GM21367 (cell line): Measurements from ENCODE around the gene FAM136A.
A peak's percentile ranks its signal among the peaks of the same experiment; 100 is the strongest.
"Not testable (repeated sequence)": the region's sequence is repeated elsewhere in the genome, so short reads cannot be mapped to it uniquely, and the experiment has no call there.

Experiments used
- ATAC-seq: cut with Tn5 transposase; IDR thresholded peaks from one replicate; pipeline ENCODE4 v1.9.1; 2021; ENCODE audit not compliant: unreplicated experiment

The FAM136A gene

DNA sequence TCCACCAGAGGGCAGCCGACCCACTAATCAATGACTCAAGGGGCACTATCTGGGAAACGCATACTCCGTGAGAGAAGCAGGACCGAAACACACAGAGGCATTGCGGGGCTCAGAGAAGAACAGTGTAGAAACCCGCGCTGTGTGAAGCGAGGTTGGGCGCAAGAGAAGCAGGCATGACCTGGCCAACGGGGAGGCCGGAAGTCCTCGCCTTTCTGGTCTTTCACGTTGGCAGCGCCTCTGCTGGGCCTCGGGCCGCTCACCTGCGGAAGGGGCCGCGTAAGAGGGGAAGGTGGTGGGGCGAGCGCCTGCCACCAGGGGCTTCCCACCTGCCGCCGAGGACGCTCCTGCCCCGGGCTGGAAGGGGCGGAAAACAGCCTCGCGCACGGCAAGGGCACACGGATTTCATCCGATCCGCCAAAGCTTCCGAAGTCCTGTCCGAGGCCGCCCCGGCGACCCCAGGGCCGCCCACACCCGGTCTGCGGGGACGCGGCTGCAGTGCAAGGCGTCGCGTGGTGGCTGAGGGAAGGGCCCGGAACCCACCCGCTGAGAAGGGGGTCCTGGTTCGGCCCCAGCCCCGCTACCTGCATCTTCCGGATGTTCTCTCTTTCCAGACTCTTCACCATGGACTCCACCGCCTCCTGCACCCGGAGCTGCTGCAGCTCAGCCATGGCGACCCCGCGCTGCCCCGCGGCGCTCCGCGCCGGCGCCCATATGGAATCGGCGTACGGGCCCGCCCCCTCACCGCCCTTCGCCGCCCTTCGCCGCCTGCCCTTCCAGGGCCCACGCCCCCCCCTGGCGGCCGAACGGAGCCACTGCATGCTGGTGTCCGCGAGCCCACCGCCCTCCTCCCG, at the start of gene FAM136A:
Gene FAM136A (minus strand): TSS at position 724 of the 851 bp plus-strand sequence. CDS start 56 bp downstream, at position 668.
- peak; percentile 58 for ATAC-seq

DNA sequence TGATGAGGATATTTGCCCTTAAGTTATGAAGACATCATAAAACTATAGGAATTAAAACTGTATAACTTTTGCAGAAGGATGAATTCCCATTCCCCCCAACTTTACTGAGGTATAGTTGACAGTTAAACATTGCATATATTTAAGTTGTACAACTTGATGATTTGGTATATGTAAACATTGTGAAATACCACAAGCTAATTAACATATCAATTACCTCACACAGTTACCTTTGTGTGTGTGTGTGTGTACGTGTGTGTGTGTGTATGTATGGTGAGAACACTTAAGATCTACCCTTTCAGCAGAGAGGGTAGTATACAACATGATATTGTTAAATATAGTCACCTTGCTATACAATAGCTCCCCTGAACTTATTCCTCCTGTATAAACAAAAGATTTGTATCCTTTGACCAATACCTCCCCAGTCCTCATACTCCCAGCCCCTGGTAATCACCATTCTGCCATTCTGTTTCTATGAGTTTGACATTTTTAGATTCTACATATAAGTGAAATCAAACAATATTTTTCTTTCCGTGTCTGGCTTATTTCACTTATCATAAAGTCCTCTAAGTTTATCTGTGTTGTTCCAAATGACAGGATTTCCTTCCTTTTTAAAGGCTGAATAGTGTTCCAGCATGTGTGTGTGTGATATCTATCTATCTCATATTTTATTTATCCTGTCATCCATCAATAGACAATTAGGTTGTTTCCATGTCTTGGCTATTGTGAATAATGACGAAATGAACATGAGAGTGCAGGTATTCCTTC, 48.2 kb upstream of the FAM136A start:
- ATAC-seq: no peak

DNA sequence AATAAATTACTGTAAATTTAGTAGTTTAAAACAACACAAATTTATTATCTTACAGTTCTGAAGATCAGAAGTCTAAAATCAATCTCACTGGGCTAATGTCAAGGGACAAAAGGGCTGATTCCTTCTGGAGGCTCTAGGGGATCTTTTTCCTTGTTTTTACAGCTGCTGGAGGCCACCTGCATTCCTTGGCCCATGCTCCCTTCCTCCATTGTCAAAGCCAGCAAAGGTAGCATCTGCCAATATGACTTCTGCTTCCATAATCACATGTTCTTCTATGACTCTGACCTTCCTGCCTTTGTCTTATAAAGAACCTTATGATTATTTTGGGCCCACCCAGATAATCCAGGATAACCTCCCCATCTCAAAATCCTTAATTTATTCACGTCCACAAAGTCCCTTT, 46.0 kb upstream of the FAM136A start:
- no peak for ATAC-seq

DNA sequence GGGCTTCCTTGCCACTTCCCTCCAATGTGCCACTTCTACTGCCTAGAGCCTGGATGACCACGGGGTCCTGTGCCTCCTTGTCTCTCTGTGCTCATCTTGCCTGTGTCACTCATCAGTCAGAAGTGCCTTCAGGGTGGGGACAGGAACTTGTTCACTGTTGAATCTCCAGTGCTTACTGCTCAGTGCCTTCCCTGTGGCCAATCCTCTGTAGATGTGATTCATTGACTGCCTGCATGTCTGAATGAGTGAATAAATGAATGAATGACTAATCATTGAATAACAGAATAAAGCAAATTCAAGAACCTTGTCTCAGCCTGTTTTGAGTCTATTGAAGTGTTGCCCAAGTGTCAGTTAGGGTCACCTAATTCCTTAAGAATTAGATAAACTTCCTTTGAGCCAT, 42.3 kb upstream of the FAM136A start:
- no peak for ATAC-seq

DNA sequence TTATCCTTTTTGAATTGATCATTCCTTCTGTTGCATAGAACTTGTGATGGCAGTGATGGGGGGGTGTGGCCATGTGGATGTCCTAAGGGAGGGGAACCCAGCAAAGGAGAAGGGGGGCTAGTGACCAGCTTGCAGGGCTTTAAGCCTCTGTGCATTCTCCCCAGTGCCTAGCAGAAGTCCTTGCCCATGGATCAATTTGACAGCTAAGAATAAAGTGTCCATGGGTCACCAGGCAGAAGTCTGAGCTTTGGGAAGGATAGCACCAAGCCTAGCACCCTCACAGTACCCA, 39.6 kb upstream of the FAM136A start:
- no peak for ATAC-seq

DNA sequence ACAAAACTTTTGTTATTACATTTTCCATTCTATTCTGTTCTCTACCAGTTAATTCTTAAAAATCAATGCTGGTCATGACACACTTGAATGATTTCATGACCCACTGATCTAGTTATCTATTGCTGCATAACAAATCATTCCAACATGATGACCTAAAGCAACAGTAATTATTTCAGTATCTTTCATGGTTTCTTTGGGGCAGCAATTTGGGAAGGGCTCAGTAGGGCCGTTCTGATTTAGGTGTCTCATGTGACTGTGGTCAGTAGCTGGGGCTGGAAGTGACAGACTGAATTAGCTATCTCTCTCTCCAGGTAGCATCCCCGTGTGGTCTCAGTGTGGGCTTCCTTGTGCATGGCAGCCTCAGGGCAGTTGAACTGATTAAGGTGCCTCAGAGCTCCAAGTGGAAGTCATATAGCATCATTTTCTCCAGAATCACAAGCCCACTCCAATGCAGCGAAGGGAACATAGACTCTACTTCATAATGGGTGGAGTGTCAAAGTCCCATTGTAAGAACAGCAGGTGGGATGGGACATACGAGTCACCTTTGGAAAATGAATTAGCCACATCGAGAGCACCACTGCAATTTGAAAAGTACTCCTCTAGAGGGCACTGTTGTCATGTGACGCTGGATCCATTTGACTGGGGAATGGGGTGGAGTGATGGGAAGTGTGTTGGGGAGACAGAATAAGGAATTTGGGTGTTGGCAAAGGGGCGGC, 39.1 kb upstream of the FAM136A start:
- ATAC-seq: no peak

DNA sequence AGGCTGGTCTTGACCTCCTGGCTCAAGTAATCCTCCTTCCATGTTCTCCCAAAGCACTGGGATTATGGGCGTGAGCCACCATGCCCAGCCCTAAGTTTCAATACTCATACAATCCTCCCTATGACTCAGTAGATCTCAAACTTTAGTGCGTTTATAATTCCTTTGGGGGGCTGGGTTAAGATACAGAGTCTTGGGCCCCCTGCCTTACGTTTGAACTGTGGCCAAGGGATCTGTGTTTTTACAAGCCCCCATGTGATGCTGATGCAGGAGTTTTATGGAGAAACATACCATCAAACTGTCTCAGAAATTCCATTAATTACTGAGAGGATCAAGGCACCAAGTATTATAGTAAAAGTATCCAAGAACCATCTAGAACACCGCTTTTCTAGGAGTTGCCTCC, 38.2 kb upstream of the FAM136A start:
- ATAC-seq: no peak

GRCh38 chr2:70336552-70336951, 34.7 kb upstream of the FAM136A start:
- no peak for ATAC-seq

GRCh38 chr2:70331012-70331411, 29.1 kb upstream of the FAM136A start:
- no peak for ATAC-seq

GRCh38 chr2:70330476-70330875, 28.6 kb upstream of the FAM136A start:
- no peak for ATAC-seq

- ATAC-seq: no peak
Measured at GRCh38 chr2:70328921-70329561, 27.2 kb upstream of the FAM136A start.

DNA sequence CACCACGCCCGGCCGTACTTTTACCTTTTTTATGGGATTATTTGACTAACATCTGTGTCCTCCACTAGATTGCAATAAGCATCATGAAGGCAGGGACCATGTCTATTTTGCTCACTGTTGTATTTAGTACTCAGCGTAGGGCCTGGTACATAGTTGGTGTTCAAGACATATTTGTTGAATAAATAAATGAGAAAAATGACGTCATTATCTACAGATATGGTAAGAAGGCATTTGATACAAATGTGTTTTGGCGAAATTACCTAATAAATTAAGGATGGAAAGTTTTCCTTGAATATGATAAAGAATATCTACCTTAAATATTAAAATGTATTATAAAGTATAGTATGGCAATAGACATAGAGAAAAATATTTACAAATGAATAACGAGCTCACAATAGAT, 24.0 kb upstream of the FAM136A start:
- no peak for ATAC-seq

- ATAC-seq: no peak
Measured at GRCh38 chr2:70322518-70322917, 20.7 kb upstream of the FAM136A start.

- ATAC-seq: no peak
Measured at GRCh38 chr2:70321370-70321769, 19.5 kb upstream of the FAM136A start.

DNA sequence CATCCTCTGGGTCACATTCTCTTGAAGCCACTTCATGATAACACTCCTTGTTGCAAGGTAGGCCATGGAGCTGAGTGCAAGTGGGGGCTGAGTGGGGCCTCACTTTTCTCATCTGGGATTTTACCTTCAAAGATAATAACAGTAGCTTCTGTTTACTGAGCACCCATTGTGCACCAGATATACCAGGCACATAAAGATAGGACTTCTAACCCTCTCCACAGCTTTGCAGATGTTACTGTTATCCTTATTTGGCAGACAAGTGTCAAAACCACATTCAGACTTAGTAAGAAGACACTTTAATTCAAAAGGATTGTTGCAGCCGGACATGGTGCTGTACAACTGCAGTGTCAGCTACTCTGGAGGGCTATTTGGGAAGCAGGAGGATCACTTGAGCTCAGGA, 12.8 kb upstream of the FAM136A start:
- no peak for ATAC-seq

GRCh38 chr2:70312560-70312959, 10.7 kb upstream of the FAM136A start:
- ATAC-seq: no peak

GRCh38 chr2:70310899-70311298, 9.0 kb upstream of the FAM136A start:
- ATAC-seq: no peak

DNA sequence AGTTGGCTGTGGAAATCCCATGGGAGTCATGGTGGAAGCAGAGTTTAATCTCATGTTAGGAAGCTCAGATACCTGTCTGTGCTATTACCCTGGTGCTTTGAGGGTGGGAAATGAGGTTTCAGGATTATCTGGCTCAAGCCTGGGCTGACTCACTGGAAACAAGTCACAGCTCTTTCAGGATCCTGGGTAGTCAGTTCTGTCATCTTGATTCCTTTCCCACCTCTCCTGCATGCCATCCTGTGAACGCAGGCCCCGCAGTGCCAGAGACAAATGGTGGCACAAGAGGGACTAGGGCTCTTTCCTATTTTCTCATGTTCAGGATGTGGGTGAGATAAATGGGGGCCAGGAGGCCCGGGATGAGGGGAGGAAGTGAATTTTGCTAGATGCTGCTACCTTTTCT, 3.7 kb upstream of the FAM136A start:
- no peak for ATAC-seq

GRCh38 chr2:70304498-70304897, 2.6 kb upstream of the FAM136A start:
- no peak for ATAC-seq

GRCh38 chr2:70303186-70303585, 1.3 kb upstream of the FAM136A start:
- no peak for ATAC-seq

DNA sequence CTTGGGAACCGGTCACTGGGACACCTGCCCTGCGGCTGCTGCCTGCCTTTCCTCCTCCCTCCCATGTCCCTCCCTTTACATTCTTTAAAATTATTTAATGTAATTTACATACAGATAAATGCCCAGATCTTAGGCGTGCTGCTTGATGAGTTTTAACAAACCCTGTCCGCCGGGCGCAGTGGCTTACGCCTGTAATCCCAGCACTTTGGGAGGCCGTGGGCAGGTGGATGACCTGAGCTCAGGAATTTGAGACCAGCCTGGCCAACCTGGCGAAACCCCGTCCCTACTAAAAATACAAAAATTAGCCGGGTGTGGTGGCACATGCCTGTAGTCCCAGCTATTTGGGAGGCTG, 304 bp upstream of the FAM136A start:
- ATAC-seq: not testable (repeated sequence)
